Embryonic facial prominence (tissue), 1 donor: ENCODE data around the gene ANKRD66.
"Not testable (repeated sequence)": the region's sequence is repeated elsewhere in the genome, so short reads cannot be mapped to it uniquely, and the experiment has no call there.

Experiments used
- DNase-seq: peaks from one replicate; pipeline ENCODE4 v3.0.0-alpha.2; 2016; ENCODE audit errors: extremely low spot score

Gene ANKRD66

GRCh38 chr6:46746696-46747095 lies at the start of gene ANKRD66:
Gene ANKRD66, plus strand, starts transcription at chr6:46746933. Its CDS starts 5,016 bp downstream, at chr6:46751949.
- DNase-seq = no peak

GRCh38 chr6:46699970-46700369 lies 46.8 kb upstream of the ANKRD66 start:
- no peak for DNase-seq

GRCh38 chr6:46704562-46704961 lies 42.2 kb upstream of the ANKRD66 start:
- DNase-seq = no peak

DNA sequence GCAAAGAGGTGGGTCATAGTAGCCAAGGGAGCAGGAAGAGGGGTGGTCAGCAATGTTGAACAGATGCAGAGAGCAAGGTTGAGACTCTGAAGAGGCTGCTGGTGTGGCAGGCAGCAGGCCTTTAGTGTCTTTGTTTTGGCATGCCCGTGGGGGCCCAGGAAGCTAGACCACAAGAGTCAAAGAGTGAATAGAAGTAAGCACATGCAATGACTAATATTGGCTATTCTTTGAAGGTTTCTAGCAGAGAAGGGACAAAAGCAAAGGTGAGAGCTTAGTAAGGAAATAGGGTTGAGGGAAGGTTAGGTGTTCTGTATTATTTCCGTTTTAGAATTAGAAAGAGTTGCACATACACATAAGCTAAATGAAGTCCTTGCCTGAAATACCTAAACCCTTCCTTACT lies 40.3 kb upstream of the ANKRD66 start:
- DNase-seq = no peak

DNA sequence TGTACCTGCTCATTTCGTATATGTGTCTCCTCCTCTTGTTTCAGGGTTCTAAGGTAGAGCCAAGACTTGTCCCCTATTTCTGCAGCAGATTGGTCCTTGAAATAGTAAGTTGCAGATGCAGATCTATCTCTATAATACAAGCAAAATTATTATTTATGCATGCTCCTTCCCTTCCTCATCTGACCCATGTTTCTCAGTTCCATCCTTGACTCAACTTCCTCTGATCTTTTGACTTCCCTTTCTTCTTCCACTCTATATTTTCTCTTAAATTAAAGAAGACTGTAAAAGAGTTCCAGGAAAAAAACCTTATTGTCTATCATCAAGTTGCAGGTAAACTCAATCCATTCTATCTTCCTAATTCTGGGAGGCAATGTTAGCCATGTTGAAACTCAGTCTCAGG lies 35.2 kb upstream of the ANKRD66 start:
- no peak for DNase-seq

DNA sequence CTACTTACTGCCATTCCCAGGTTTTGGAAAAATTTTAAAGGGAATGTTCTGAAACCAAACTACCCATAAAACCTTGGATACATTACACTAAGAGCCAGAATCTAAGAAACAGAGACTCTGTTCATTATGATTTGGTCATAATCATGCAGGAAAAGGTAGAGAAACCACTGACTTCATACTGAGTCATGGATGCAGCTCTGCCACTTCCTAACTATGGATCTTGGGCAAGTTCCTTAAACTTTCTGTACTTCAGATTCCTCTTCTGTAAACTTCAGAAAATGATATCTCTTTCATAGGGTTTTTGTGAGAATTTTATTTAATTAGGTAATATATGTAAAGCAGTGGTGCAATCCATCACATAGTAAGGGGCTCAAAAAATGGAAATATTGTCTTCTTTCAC lies 31.6 kb upstream of the ANKRD66 start:
- no peak for DNase-seq

DNA sequence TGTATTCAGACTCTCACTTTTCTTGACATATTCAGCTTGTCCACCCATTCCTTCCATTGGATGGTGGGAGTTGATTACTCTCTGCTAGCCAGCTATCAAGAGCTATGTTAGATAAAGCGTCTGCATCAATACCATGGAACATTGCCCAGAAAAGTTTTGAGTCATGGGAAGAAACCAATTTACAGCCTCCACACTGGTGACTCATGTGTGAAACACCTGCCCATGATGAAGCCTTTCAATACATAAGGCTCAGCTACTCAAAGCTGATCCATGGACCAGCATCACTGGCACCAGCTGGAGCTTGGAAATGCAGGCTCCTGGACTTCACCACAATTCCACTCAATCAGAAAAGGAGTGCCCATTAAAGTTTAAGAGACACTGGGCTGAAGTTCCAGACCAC lies 27.6 kb upstream of the ANKRD66 start:
- no peak for DNase-seq

GRCh38 chr6:46720401-46720800 lies 26.3 kb upstream of the ANKRD66 start:
- DNase-seq = no peak

- no peak for DNase-seq
Measured at GRCh38 chr6:46729787-46730326, 16.9 kb upstream of the ANKRD66 start.

DNA sequence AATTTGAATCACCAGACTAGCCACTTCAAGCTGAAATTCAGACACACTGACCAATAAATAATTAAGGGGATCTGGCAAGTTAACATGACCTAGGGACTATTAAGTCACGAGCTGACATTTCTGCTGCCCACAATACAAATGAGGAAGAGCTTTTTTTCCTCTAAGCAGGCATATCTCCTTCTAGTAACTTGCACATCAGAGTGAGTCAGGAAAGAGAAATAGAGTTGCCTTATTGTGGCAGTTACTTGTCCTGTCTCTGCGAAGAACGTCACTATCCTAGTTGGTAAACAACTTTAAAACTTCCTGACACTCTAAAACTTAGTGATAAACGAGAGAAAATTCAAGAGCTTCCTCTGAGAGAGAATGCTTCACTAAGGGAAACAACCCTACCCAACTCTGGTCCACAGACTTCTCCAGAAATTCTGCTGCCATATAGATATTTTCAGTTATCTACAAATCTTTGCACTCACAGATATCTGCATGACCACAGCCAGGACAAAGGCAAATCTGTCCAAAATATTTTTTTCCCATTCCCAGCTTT lies 15.7 kb upstream of the ANKRD66 start:
- no peak for DNase-seq

DNA sequence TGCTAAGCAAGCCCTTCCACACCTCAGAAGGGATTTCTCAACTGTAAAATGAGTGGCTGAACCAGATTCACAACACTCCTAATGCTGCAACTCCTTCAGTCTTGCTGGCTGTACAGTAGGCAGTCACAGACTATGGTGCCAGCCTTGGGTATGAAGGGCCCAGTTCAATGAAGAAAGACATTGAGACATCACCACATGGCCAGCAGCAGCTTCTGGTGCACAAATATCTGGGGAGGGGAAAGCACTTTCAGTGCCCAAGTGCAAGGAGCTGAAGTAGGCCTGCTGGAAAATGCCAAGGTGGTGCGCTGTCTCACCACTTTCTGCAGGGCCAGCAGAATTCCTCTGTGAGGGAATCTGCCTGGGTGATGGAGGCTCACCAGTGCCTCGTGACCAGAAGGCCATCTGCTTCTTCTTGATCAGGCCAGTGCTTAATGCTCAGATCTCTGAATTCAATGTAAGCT lies 13.4 kb upstream of the ANKRD66 start:
- DNase-seq = no peak

GRCh38 chr6:46734867-46735719 lies 11.6 kb upstream of the ANKRD66 start, which contains the start of gene PLA2G7:
Gene PLA2G7, minus strand, starts transcription at chr6:46735375. Its CDS starts 12,484 bp downstream, at chr6:46722891.
- DNase-seq = no peak

DNA sequence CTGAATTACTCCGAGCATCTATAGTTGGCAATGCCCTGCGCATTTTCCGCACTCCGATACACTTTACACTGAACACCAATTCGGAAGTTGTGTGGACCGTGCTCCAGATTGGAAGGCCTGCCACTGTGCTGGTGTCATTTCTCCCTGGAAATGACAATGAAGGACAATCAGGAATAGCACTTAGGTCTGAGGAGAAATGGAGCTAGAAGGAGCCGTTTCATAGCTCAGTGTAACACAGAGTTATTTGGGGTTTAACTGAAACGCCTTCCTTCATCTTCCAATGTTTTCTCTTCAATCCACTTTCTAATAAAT lies 11.1 kb upstream of the ANKRD66 start:
- no peak for DNase-seq

DNA sequence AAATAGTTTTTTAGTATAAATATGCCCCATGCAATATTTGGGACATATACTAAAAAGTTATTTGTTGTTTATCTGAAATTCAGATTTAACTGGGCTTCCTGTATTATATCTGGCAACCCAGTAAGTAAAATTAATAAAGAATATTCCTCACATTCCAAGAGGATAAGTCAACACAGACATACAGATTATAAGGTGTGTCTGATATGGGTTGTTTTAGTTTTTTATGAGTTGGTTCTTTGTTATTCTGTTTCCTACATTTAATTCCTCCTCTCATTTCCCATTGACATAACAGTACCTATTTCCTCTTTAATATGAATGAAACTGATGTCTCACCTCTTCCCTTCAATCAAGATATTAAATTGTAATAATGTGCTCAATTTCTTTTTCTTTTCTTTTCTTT lies 9.8 kb upstream of the ANKRD66 start:
- DNase-seq = no peak

DNA sequence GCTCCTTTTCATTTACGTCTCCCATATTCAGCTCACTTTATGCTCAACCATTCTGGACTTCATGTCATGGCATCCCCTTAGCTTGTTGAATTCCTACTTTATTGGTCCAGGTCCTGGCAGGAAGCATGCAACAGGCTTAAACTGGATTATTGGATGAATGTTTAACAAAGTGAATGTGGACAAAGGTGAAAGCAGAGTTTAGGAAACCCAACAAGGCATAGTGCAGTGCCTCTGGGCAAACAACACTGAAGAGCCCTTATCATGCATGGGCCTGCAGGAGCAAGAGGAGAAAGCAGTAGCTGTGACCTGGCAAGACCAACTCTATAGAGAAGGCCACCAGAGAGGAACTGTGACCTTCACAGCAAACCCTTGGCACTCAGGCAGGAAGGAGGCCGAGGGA lies 5.3 kb upstream of the ANKRD66 start:
- no peak for DNase-seq

GRCh38 chr6:46741910-46742309 lies 4.8 kb upstream of the ANKRD66 start:
- DNase-seq = no peak

DNA sequence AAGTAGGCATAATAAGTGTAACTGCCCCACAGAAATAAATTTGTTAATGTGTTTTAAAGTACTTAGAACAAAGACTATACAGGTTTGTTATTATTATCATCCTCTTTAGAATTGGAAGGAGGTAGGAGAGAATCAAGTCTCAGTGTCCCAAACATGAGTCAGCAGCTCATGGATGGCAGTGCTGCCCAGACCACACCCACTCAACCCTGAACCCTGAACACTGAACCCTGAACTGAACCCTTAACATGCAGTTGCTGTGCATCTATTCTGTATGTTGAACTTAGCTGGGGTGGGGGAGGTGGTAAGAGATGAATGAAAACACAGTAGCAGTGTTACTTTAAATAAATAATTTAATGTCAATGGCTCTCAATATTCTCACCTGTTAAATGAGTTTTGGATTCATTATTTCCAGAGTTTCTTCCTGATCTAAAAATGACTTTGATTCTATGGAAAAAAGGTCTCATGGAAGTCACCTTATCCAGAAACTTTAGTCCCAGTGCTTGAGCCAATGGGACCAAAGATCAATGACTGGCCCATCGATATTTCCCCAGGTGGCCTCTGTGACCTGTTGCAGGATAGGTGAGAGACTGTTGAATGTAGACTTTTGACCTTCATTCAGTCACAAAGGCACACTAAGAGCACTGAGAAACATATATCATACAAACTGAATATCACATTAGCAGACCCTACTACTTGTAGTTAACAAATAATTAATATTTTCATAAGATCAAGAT lies 3.1 kb upstream of the ANKRD66 start:
- DNase-seq = no peak

GRCh38 chr6:46744159-46744725 lies 2.5 kb upstream of the ANKRD66 start:
- DNase-seq = not testable (repeated sequence)

- no peak for DNase-seq
Measured at GRCh38 chr6:46745973-46746372, 760 bp upstream of the ANKRD66 start.

DNA sequence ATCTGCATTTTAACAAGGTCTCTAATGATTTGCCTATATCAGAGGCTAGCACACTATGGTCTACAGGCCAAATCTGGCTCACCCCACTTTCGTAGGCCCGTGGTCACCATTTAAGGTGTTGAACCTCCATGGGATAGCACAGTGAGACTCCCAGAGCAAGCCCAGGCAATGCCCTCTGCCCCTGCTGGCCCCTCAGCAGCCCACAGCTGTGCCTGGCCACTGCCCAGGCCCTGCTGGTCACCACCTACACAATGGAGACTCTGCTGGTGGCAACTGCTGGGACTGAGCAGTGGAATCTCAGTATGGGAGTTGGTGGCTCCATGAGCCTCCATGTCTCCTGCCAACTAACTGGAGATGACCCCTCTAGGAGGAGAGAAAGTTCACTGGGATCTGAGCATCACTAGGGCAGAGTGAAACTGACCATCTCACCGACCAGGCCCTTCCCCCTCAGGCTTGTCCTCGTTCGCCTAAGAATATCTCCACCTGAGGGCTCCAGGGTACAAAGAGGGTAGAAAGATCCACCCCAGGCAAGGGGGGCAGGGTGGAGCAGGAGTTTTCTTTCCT lies 2.3 kb downstream of the ANKRD66 start:
- DNase-seq = no peak

DNA sequence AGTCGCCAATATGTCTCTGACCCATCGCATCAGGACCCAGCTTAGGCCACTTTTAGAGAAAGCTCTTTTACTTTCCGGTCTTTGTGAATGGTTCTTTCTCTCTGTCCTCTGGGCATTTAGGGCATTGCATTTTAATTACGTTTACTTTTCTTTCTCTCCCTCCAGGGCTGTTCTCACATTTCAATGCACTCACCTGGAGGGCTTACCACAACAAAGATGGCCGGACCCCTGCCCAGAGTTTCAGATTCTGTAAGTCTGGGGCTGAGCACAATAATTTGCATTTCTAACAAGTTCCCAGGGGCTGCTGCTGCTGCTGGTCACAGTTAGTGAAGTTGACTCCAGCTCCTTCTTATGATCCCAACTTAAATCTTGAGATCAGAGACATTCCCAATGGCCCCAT lies 3.0 kb downstream of the ANKRD66 start:
- no peak for DNase-seq

DNA sequence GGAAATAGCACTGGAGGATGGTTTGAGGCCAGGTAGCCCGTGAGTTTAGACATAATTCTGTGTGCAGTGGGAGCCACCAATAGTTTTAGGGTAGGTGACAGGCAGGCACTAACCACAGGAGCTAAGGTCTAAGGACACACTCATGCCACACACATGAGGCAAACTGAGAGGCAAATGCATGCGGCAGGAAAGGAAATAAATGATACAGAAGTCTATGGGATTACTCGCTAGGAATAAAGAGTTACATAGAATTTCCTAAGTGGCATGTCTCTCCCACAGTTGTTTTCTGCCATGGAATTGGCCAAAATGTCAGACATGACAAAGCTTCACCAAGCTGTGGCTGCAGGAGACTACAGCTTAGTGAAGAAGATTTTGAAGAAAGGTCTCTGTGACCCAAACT lies 4.9 kb downstream of the ANKRD66 start:
- DNase-seq = no peak
